ENCODE data around the gene TXNRD2. TPM values are rescaled to one million over a fixed set of nuclear protein-coding genes. Genes with fewer than 3 reads are reported as not detected.
A peak's percentile ranks its signal among the peaks of the same experiment; 100 is the strongest.
"Not testable (repeated sequence)": the region's sequence is repeated elsewhere in the genome, so short reads cannot be mapped to it uniquely, and the experiment has no call there.

The TXNRD2 gene
- total RNA-seq, 4 donors from 2014 or later = 19.5 to 34.5 (median 25.6) TPM

DNA sequence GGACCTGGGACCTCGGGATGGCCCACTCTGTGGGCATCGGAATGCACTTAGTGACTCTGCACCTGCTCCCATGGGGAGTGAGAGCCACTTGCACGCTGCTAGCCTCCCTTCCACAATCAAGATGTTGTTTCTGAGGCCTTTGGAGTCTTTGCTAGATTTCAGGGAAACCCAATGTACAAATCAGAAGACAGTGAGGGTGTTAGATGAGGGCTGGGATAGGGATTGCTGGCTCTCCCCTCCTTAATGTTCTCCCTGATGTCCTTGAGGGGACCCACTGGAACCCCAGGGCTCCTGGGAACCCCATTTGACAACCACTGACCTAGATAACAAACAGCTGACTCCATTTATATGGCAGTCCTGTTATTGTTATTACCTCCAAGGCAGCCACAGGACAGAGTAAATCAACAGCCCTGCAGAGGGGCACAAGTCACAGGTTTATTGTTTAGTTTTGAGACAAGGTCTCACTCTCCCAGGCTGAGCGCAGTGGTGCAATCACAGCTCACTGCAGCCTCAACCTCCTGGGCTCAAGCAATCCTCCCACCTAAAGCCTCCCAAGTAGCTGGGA, 31.4 kb downstream of the TXNRD2 start:
- H3K27ac ChIP-seq = peak overlapping the region in 1 of 3 donors; percentile 63
- no peaks in the 10 kb centered on the region for H3K9me3 ChIP-seq
- H3K4me3 ChIP-seq (replicated peaks in 1 of 3) = no peak overlapping the region
- WGBS, 2 donors = 35 to 36% methylated on average over 4 of the region's 4 CpGs
- H3K4me1 ChIP-seq = peaks cover 12 to 15% of the 10 kb centered on the region in 2 donors
- peaks cover 13 to 21% of the 10 kb centered on the region in 2 donors for H3K36me3 ChIP-seq
- no peaks in the 10 kb centered on the region for H3K27me3 ChIP-seq
- DNase-seq = no peak
- intact Hi-C loops (cut with DNase I) = loop anchor here (2.0 to 5.0 kb wide), 2 partner anchors 47 to 179 kb away; no protein-coding TSS in a partner anchor
- TF ChIP-seq CTCF (IDR thresholded peaks at IDR 0.05) (no peak), POLR2A (IDR thresholded peaks at IDR 0.05) (no peak)

DNA sequence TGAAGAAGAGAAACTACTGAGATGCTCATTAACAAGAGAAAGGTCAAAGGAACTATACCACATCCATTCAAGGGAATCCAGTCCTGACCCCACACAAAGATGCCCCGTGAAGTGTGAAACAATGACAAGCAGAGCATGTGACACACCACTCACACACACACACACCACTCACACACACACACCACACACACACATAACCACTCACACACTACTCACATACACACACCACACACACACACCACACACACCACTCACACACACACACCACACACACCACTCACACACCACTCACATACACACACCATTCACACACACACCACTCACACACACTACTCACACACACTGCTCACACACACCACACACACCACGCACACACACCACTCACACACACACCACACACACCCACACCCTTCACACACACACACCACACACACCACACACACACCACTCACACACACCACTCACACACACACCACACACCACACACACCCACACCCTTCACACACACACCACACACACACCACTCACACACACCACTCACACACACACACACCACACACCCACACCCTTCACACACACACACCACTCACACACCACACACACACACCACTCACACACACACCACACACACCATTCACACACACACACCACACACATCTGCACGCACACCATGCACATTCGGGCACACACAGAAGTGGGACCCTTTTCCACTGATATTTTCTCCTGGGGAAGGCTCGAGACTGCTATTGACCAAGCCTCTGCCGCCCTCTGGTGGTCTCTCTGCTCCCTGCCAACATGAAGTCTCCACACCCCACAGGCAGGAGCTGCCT, 32.1 kb downstream of the TXNRD2 start:
- H3K27ac ChIP-seq = no peak overlapping the region
- TF ChIP-seq POLR2A (IDR thresholded peaks at IDR 0.05) = no peak
- TF ChIP-seq CTCF (IDR thresholded peaks at IDR 0.05) = peak; percentile 64 to 95 (median 86)
- H3K4me3 ChIP-seq (replicated peaks in 1 of 3) = no peak overlapping the region
- WGBS, 2 donors = 39 to 40% methylated on average over 6 of the region's 6 CpGs
- H3K36me3 ChIP-seq = peaks cover 6 to 16% of the 10 kb centered on the region in 2 donors
- DNase-seq = peak; percentile 87 to 89
- intact Hi-C loops (cut with DNase I) = loop anchor here (2.0 to 5.0 kb wide), 2 partner anchors 48 to 179 kb away; no protein-coding TSS in a partner anchor
- no peaks in the 10 kb centered on the region for H3K27me3 ChIP-seq
- no peaks in the 10 kb centered on the region for H3K9me3 ChIP-seq
- peaks cover 12 to 15% of the 10 kb centered on the region in 2 donors for H3K4me1 ChIP-seq

DNA sequence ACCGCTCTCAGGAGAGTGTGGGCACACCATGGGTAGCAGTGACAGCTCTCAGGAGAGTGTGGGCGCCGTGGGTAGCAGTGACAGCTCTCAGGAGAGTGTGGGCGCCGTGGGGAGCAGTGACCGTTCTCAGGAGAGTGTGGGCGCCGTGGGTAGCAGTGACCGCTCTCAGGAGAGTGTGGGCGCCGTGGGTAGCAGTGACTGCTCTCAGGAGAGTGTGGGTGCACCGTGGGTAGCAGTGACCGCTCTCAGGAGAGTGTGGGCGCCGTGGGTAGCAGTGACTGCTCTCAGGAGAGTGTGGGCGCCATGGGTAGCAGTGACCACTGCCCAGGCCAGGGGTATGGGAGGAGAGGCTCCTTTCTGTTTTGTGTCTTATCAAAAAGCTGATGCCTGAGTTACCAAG, 33.7 kb downstream of the TXNRD2 start:
- H3K4me1 ChIP-seq = peaks cover 12 to 15% of the 10 kb centered on the region in 2 donors
- intact Hi-C loops (cut with DNase I); H3K36me3 ChIP-seq; H3K9me3 ChIP-seq; DNase-seq; H3K4me3 ChIP-seq (replicated peaks in 1 of 3); H3K27me3 ChIP-seq; H3K27ac ChIP-seq: not testable (repeated sequence)
- 93 to 96% methylated on average over 15 of the region's 16 CpGs for WGBS, 2 donors

GRCh38 chr22:19906864-19907263, 34.8 kb downstream of the TXNRD2 start:
- H3K27me3 ChIP-seq; H3K4me1 ChIP-seq; H3K4me3 ChIP-seq (replicated peaks in 1 of 3); H3K36me3 ChIP-seq; intact Hi-C loops (cut with DNase I); H3K27ac ChIP-seq; H3K9me3 ChIP-seq; DNase-seq: not testable (repeated sequence)
- 91 to 92% methylated on average over 24 to 25 of the region's 25 CpGs for WGBS, 2 donors

DNA sequence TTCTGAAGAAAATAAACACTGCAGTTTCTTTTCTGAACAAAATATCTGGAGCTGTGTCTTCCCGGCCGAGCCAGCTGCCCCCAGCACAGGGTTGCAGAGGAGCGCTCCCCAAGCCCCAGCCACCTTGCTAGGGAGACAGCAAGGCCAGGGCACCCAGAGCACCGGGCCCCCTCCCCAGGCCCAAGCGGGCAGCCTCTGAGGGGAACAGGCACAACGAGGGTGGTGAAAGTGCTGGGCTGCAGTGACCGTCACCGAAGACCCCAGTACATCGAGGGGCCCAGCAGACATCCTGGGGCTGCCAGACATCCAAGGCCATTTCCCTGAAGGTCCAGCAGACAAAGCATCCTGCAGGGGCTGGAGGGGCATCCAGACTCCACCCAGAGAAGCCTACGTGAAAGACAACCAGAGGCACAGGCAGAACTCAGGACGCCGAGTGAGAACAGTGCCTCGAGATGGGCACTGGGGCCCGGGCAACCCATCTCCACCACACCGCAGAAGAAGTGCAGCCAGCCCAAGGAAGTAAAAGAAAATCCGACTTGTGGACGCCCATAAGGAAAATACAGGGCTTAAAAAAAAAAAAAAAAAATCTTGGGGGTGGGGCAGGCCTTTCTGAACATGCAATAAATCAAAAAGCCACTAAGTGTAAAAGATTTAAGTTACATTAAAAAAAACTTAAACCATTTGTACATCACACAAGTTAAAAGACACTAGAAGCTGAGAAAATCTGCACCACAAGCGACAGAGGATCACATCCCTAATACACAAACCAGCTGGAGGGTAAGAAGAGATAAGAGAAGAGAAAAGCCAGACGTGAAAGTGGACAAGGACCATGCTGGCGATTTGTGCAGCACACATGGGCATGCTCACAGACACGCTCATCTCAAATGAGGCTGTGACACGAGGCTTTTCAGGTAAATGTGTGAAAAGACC, 36.0 kb downstream of the TXNRD2 start:
- no peak overlapping the region for H3K27ac ChIP-seq
- no peaks in the 10 kb centered on the region for H3K9me3 ChIP-seq
- H3K4me3 ChIP-seq (replicated peaks in 1 of 3) = no peak overlapping the region
- no peaks in the 10 kb centered on the region for H3K27me3 ChIP-seq
- WGBS, 2 donors = 94 to 95% methylated on average over 17 to 21 of the region's 22 CpGs
- peaks cover 5 to 7% of the 10 kb centered on the region in 2 donors for H3K36me3 ChIP-seq
- no peak for TF ChIP-seq CTCF (IDR thresholded peaks at IDR 0.05)
- no peak for TF ChIP-seq POLR2A (IDR thresholded peaks at IDR 0.05)
- intact Hi-C loops (cut with DNase I) = no loop called here
- no peaks in the 10 kb centered on the region for H3K4me1 ChIP-seq
- no peak for DNase-seq

All from thyroid gland (tissue), 4 donors.